Upper lobe of left lung (tissue), 4 donors: ENCODE results near the gene ATXN1.

Experiments
- POLR2A ChIP-seq, 4 donors: fragments of 450-650 bp; IDR thresholded peaks; one replicate each; pipeline ENCODE4 v1.5.1; 2016 to 2017; ENCODE audit warnings: antibody characterized with exemption in 4 of 4, mild to moderate bottlenecking in 2 of 4
- POLR2AphosphoS5 ChIP-seq, 2 donors: sonication (generic); formaldehyde crosslinking; IDR thresholded peaks; one replicate each; pipeline ENCODE4 v1.5.1; 2017; ENCODE audit warnings: antibody characterized with exemption in 2 of 2
- TF ChIP-seq, protein P1 (sequence below), 6 experiments: fragments of 450-650 bp in 4 of 6; fragments of 200-600 bp in 2 of 6; sonication (generic) in 2 of 6; IDR thresholded peaks; one replicate each; pipeline ENCODE4 v1.5.1; 2016 to 2019; ENCODE audit warnings: antibody characterized with exemption in 6 of 6

DNA sequence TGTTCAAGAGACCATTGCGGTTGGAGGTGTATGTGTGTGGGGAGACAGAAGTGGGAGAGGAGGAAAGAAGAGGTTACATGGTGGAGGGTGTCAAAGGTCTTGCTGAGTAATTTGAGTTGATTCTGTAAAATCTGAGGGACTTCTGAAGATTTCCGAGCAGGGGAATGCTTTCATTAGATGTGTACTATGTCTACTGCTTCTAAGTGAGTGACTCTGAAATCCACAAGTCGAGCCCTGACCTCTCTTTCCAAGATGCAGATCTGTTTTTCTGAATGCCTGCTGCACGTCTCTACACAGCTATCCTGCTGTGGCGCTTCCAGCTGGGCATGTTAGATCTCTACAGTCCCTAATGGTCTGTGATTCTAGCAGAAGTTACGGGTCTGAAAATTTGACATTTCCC lies 209.8 kb downstream of the ATXN1 start:
- TF ChIP-seq, protein P1, sequence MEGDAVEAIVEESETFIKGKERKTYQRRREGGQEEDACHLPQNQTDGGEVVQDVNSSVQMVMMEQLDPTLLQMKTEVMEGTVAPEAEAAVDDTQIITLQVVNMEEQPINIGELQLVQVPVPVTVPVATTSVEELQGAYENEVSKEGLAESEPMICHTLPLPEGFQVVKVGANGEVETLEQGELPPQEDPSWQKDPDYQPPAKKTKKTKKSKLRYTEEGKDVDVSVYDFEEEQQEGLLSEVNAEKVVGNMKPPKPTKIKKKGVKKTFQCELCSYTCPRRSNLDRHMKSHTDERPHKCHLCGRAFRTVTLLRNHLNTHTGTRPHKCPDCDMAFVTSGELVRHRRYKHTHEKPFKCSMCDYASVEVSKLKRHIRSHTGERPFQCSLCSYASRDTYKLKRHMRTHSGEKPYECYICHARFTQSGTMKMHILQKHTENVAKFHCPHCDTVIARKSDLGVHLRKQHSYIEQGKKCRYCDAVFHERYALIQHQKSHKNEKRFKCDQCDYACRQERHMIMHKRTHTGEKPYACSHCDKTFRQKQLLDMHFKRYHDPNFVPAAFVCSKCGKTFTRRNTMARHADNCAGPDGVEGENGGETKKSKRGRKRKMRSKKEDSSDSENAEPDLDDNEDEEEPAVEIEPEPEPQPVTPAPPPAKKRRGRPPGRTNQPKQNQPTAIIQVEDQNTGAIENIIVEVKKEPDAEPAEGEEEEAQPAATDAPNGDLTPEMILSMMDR (IDR thresholded peaks at IDR 0.05), result no peak
- TF ChIP-seq POLR2A (IDR thresholded peaks at IDR 0.05) (no peak), POLR2AphosphoS5 (IDR thresholded peaks at IDR 0.05) (no peak)
